GM19324 (cell line): Measurements from ENCODE around the gene EMX2.

Source experiments
- ATAC-seq: cut with Tn5 transposase; IDR thresholded peaks from one replicate; pipeline ENCODE4 v1.9.1; 2021; ENCODE audit warnings: mild to moderate bottlenecking, moderate library complexity; ENCODE audit not compliant: unreplicated experiment, low FRiP score

EMX2 gene

DNA sequence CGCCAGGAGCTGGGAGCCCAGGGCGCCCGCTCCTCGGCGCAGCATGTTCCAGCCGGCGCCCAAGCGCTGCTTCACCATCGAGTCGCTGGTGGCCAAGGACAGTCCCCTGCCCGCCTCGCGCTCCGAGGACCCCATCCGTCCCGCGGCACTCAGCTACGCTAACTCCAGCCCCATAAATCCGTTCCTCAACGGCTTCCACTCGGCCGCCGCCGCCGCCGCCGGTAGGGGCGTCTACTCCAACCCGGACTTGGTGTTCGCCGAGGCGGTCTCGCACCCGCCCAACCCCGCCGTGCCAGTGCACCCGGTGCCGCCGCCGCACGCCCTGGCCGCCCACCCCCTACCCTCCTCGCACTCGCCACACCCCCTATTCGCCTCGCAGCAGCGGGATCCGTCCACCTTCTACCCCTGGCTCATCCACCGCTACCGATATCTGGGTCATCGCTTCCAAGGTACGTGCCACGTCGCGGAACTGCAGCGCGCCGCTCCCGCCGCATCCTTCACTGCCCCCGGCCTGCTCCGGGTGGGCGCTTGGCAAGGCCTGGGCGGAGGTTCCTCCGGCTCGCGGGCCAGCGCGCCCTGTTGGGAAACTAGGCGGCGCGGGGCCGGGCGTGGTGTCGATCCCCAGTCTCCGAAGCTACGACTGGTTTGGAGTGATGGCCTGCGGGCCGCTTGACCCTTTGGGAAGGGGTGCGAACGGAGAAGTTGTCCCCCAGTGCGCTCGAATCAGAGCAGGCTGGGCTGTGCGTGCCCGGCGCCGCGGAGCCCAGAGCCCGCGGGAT, 868 bp downstream of the EMX2 start:
- no peak for ATAC-seq

DNA sequence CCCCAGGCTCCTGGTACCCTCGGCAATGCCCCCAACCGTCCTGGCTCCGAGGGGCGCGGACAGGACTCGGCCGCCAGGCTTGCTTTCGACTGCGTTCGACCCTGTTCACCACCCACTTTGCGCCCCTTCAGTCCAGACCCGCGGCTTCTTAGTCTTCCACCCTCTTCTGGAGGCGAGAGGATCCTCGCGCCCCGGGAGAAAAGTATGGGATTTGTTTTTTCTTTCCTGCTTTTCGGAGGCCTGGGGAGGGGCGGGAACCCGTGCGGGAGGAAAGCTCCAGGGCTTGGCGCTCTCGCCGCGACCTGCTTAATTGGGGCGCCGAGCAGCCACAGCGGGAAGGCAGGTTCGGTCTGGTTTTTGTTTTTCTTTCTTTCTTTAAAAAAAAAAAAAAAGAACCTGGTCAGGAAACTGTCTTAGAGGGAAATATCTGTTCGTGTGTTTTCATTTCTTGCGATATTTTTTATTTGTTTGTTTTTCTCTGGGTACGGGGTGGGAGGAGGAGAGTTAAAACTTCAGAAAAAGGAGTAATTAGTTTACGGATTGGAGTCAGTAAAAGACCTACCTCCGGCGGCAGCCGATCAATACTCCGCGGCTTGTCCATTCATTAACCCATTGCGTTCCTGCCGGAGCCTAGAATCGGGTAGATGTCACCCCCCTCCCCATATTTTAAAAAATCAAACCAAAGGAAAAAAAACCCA, 1.6 kb downstream of the EMX2 start:
- no peak for ATAC-seq

DNA sequence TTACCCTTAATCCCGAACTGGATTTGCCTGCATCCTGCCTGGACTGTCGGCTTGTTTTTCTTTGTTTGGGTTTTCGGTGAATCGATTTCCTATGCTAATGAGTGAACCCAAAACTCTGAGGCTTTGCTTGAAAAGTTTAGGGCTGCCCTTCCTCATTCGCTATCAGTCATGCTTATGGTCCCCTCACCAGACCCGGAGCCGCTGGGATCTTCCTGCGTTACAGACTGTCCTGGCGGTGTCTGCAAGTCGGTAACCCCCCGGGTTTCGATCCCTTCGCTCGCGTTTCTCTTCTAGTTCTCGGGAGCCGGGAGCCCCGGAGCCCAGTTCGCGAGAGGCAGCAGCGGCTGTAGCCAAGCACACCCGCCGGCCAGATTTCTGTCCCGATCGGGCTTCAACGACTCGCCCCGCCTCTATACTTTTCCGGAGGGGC, 2.2 kb downstream of the EMX2 start:
- ATAC-seq: no peak

DNA sequence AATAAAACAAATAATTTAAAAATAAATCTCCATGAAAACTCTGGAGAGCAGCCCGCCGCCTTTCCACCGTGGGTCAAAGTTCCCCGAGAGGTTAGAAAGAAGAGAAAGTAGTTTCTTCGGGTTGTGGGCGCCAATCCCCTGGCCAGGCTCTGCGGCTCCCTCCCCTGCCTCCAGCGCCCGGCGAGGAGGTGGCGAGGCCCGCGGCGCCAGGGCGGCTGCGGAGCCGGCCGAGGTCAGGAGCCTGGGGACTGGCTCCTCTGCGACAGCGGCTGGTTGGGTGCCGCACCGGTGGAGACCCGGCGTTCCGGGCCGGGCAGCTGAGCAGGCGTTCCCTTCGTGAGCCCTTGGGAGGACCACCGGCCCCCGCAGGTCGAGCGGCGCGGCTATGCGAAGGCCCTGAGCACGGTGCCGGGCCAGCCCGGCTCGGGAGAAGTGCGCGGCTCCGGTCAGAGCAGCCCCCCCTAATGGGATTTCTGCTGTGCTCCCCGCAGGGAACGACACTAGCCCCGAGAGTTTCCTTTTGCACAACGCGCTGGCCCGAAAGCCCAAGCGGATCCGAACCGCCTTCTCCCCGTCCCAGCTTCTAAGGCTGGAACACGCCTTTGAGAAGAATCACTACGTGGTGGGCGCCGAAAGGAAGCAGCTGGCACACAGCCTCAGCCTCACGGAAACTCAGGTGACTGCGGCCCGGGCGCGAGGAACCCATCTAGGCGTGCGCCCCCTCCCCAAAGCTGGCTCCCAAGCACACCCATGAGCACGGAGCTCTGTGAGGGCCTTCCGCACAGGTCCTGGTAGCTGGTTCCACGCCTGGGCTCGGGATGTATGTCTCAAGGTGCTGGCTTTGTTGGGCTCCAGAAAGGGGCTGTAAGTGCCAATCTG, 2.8 kb downstream of the EMX2 start:
- ATAC-seq: no peak

DNA sequence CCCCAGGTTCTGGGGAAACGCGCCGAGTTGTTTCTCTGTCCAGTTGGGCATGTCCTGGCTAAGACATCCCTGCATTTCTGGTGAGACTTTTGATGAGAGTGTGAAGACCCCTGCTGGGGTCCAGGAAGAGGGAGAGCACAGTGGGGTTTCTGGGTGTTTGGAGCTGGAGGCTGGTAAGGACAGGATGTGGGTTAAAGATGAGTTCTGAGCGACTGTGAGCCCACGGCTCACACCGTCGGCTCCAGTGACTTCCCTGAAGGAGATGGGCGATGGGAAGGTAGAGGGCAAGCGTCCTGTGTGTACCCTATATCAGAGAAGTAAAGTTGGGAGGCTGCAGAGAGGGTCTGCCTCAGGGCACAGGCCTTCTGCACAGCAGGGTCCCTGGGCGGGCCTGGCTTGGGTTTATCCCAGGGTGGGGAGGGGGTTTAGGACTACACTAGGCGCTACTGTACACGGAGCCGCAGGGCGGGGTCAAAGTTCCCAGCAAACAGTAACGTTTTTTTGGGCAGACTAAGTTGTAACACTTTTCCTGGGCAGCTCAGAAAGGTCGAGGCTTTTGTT, 3.6 kb downstream of the EMX2 start:
- ATAC-seq: no peak

DNA sequence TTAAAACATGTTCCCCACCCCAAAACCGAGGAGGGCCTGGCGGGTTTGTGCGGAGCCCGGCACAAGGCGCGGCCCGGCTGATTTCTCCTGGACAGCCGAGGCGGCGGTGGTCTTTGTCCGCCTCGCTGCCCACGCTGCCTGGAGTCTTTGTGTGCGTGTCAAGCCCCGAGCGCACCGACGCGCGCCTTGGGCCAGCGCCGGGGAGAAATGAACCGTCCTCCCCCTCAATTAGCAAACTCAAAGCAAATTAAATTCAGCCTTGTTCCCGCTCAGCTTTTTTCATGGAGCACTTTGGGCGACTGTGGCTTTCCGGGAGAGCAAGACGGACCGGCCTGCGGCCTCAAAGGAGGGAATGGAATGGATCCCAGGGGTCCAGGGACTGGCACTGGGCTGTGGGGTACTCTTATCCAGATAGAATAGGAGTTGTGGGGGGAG, 4.1 kb downstream of the EMX2 start:
- ATAC-seq: no peak

DNA sequence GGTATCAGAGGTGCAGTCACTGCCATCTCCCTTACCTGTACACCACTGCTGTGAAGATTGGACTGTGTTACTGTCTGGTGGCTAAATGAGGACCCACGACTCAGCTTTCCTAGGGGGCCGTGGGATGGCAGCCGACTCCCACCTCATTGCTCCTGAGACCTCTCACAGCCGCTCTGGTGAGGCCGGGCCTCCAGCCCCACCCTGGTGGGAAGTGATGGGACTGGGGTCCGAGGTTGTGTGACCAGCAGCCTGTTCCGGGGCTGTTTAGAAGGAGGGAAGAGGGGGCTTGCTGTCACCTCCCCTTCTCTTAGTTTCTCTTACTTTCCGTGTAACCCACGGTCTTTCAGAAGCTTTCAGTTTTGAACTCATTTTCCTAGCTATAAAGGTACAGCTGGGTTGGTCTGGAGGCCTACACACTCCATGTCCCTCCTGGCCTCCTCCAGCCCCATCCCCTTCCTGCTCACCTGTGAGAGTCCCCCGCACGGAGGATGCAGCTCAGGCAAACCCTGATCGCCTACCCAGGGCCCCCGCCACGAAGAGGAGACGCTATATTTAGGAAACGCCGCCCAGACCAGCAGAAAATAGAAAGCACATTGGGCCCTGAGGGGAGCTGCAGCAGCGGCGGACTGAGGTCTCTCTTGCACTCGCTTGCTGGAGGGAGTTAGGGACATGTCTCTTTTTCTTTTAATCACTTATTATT, 4.6 kb downstream of the EMX2 start:
- ATAC-seq: no peak

DNA sequence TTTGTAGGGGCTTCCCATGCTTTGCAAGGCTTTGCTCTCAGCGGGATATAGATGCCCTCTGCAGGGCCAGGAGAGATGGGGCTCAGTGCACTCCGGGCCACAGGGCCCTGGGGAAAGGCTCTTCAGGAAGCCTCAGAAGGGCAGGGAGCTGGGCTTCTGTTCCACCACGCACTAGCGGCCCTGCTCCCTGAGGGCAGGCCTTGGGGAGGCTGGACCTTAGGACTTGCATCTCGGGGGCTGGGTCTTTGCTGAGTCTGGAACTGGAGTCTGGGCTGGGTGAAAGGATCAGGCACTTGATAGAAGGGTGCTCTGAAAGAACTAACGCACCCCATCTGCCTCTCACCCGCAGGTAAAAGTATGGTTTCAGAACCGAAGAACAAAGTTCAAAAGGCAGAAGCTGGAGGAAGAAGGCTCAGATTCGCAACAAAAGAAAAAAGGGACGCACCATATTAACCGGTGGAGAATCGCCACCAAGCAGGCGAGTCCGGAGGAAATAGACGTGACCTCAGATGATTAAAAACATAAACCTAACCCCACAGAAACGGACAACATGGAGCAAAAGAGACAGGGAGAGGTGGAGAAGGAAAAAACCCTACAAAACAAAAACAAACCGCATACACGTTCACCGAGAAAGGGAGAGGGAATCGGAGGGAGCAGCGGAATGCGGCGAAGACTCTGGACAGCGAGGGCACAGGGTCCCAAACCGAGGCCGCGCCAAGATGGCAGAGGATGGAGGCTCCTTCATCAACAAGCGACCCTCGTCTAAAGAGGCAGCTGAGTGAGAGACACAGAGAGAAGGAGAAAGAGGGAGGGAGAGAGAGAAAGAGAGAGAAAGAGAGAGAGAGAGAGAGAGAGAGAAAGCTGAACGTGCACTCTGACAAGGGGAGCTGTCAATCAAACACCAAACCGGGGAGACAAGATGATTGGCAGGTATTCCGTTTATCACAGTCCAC, 5.4 kb downstream of the EMX2 start:
- ATAC-seq: no peak

DNA sequence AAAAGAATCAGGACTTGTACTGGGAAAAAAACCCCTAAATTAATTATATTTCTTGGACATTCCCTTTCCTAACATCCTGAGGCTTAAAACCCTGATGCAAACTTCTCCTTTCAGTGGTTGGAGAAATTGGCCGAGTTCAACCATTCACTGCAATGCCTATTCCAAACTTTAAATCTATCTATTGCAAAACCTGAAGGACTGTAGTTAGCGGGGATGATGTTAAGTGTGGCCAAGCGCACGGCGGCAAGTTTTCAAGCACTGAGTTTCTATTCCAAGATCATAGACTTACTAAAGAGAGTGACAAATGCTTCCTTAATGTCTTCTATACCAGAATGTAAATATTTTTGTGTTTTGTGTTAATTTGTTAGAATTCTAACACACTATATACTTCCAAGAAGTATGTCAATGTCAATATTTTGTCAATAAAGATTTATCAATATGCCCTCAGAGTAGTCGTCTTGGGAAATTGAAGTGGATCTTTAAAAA, 6.6 kb downstream of the EMX2 start:
- no peak for ATAC-seq

DNA sequence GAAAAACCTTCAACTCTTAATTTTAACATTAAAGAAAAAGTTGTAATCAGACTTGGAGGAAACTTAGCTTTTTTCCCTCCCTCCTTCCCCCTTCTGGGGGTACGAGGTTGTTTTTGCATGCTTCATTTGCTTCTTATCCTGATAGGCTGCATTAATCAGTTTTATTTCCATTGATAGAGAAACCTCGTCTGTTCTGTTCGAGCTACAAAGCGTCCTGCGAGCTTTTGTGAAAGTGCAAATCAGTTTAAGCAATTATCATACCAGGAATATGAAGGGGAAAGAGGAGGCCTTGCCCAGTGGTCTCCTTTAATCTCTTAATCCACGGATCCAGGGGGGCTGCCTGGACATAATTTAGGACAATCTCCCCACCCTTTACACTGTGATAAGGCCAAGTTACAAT, 7.5 kb downstream of the EMX2 start:
- no peak for ATAC-seq

DNA sequence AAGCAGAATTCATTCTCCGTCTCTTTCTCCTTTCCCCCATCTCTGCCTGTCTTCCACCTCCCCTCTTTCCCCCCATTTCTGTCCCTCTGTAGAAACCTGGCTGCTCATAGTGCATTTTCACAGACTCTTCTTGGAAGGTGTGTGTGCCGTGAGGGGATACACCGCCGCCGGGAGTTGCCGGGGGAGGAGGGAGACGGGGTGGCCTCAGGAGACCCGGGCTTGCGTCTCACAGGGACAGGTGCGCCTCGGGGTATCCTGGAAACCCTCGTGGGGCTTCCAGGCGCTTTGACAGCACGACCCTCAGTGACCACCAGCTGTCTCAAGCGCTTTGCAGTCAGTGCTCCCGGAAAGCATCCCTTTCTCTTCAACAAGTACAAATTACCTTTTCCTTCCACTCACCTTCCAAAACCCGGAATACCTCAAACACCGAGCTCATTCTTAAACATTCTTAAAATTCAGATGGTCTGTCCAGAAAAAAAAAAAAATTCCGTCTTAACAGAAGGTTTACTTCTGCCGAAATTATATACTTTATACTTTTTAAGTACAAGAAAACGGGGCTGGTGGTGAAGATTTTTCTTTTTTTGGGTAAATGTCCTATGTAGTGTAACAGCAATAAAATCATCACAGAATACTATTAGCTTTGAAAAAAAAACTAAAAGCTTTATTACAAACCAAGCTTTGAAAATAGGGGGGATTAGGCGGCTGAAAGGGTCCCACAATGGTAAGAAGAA, 8.2 kb downstream of the EMX2 start:
- no peak for ATAC-seq

DNA sequence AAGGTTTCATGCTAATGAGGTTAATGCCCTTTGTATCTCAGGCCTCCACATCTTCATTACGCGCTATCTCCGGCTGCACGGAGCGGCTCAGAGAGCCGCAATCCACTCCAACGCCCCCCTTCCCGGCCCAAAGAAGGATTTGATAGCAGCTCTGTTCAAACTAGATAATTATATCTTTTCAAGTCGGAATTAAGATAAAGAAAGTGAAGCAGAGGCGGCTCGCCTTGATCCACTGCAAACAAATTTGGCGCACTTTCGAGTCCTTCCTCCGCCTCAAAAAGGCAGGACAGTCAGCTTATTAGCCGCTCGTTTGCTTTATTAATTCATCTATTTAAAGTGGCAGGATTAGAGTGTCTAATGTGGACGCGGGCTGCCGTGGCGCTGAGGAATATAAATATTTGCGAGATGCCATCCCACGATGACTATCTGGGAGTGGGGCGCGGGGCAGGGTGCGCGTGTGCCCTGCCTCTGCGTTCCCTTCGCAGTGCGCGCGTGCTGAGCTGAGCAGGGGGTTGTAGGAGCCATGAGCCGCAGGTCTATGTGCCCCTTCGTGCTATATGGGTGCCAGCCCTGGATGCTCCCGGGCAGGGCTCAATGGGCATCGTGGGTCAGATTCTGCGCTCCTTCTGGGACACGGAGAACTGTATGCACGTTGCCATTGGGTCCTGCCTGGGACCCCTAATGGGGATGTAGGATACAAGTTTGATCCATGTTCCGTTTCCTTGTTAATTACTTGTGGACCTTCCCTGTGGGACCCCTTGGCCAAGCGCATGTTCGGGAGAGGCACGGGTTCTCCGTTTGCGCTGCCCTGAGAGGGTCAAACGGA, 9.0 kb downstream of the EMX2 start:
- ATAC-seq: no peak

DNA sequence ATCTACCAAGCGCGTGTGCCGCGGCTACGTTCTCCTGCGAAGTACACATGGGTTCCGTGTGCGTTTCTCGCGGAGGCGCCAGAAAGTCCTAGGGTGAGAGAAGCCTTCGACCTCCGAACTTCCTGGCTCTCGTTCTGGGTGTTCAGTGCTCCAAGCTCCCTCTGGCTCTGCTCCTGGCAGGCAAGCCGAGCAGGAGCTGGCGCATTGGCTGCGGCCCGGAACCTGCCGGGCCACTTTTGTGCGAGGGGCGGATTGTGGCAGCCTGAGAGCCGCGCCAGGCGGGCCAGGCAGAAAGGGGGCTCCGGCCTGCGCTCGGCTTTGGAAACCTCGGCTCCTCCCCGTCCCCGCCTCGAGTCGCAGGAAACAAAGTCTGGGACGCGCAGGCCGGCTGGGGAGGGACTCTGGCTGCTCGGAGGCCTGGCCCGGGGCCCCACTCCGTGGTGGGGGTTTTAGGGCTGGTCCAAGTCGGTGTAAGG, 9.6 kb downstream of the EMX2 start:
- ATAC-seq: no peak

DNA sequence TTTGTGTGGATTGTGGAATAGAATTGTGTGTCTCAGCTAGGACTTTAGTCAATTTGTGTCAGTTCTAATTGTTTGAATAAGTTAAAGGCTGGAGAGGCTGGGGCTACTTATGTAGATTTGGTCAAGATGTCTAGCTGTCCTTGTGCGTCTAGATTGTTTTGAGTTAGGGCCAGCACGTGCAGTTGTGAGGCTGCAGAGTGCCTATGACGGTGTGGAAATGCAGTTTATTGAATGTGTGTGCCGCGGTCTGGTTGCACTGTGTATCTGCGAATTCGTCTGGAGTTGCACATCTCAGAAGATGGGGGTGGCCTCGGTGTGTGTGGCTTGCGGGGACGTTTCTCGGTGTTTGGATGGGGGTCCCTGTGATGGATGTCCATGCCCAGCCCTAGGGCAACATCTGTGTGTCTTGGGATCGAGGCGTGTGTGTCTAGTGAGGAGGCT, 10.2 kb downstream of the EMX2 start:
- no peak for ATAC-seq

DNA sequence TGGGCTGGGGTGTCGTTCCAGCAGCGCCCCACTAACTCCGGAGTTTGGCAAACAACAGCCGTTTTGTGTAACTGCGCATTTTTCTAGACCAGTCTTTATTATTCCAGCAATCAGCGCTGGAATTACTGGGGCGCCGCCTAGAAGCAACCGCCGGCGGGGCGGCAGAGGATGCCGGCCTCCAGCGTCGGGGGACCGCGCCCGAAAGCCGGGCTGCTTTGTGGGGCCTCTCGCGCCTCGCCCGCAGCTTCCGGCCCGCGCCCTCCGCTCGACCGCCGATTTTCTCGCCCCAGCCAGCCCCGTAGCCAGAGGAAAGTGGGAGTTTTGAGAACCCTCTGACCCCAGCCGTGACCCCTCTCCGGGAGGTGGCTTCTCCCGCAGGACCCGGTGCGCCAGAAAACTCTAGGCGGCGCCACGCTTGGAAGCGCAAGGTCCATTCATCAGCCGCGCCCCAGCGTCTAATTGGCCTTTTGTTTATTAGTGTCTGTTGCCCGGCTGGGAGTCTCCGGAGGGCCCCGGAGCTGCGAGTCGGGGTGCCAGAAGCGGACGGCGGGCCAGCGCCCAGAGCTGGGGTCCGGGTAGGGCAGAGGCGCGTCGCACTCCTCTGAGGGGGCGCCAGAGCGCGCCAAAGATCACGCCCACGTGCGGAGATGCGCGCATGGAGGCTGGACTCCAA, 10.7 kb downstream of the EMX2 start:
- ATAC-seq: no peak

DNA sequence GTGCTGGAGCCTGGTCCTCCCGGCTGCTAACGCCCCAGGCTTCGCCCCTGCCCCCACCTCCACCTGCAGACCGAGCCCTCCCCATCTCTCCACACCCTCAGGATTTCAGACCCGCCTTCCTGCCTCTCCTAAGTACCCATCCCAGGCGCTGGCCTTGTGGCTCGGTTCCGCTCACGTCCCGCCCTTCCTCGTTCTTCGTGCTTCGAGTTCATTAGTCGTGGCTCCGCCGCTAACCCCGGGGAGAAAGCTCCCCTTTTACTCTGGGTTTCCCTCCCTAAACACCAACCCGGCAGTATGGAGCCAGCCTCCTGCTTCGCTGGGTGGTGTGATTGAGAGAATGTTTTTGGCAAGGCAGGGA, 11.2 kb downstream of the EMX2 start:
- ATAC-seq: no peak
